Hepatocyte (in vitro differentiated cells): ENCODE data around the gene ZBTB16. TPM values are rescaled to one million over a fixed set of nuclear protein-coding genes. Genes with fewer than 3 reads are reported as not detected.
A peak's percentile ranks its signal among the peaks of the same experiment; 100 is the strongest.

ENCODE experiments used
- DNase-seq: peaks from one replicate; pipeline ENCODE4 v3.0.0-alpha.2; 2016; ENCODE audit warnings: low spot score
- H2AFZ ChIP-seq: fragments of 200-600 bp; sonication (generic); 2 replicates; pipeline ENCODE4 v1.6.0; 2016; ENCODE audit warnings: antibody characterized with exemption, mild to moderate bottlenecking
- H3K27ac ChIP-seq: fragments of 200-600 bp; sonication (generic); 2 replicates; pipeline ENCODE4 v1.5.1; 2016; ENCODE audit warnings: mild to moderate bottlenecking
- H3K27me3 ChIP-seq: fragments of 200-600 bp; sonication (generic); 2 replicates; pipeline ENCODE4 v1.6.1; 2016
- H3K36me3 ChIP-seq: fragments of 200-600 bp; sonication (generic); replicated peaks from 2 replicates; pipeline ENCODE4 v1.5.1; 2016; ENCODE audit warnings: low read depth; ENCODE audit not compliant: insufficient read depth
- H3K4me1 ChIP-seq: fragments of 200-600 bp; sonication (generic); 2 replicates; pipeline ENCODE4 v1.5.1; 2016; ENCODE audit warnings: mild to moderate bottlenecking, moderate library complexity; ENCODE audit not compliant: insufficient read depth
- H3K4me2 ChIP-seq: fragments of 200-600 bp; sonication (generic); 2 replicates; pipeline ENCODE4 v1.6.0; 2016
- H3K4me3 ChIP-seq: fragments of 200-600 bp; sonication (generic); 2 replicates; pipeline ENCODE4 v1.5.1; 2016; ENCODE audit warnings: mild to moderate bottlenecking
- H3K79me2 ChIP-seq: fragments of 200-600 bp; sonication (generic); 2 replicates; pipeline ENCODE4 v1.6.0; 2017; ENCODE audit warnings: mild to moderate bottlenecking
- H3K9me2 ChIP-seq: fragments of 200-600 bp; sonication (generic); replicated peaks from 2 replicates; pipeline ENCODE4 v1.6.0; 2017; ENCODE audit warnings: mild to moderate bottlenecking; ENCODE audit not compliant: insufficient read depth
- H3K9me3 ChIP-seq: fragments of 200-600 bp; sonication (generic); 2 replicates; pipeline ENCODE4 v1.5.1; 2016; ENCODE audit warnings: low read depth, mild to moderate bottlenecking
- H4K20me1 ChIP-seq: fragments of 200-600 bp; sonication (generic); 2 replicates; pipeline ENCODE4 v1.6.0; 2016; ENCODE audit warnings: mild to moderate bottlenecking; ENCODE audit not compliant: insufficient read depth, poor library complexity, severe bottlenecking
- CTCF ChIP-seq: fragments of 200-600 bp; sonication (generic); IDR thresholded peaks from 2 replicates; pipeline ENCODE4 v1.5.1; 2016; ENCODE audit warnings: antibody characterized with exemption, mild to moderate bottlenecking; ENCODE audit not compliant: poor library complexity
- EZH2 ChIP-seq: fragments of 200-600 bp; sonication (generic); IDR thresholded peaks from 2 replicates; pipeline ENCODE4 v1.6.1; 2016; ENCODE audit warnings: antibody characterized with exemption, mild to moderate bottlenecking, borderline replicate concordance
- EZH2phosphoT487 ChIP-seq: fragments of 200-600 bp; sonication (generic); IDR thresholded peaks from one replicate; pipeline ENCODE4 v1.6.1; 2018; ENCODE audit warnings: antibody characterized with exemption, mild to moderate bottlenecking, low read depth, moderate library complexity; ENCODE audit not compliant: unreplicated experiment, severe bottlenecking
- WGBS: methylation state at CpG from one replicate; pipeline ENCODE4 v1.1.6; 2016; ENCODE audit warnings: low lambda C conversion rate; ENCODE audit errors: missing lambda C conversion rate; 5-methylcytosine and 5-hydroxymethylcytosine counted together
- polyA plus RNA-seq: library from polyadenylated mRNA; unstranded; fragments of >200 nt; fragmentation: Nextera tagmentation; extraction: Ambion mirVana; gene quantifications from 2 replicates; pipeline ENCODE4 v1.2.1, GENCODE V29; 2016
- total RNA-seq: library from RNA; depleted of rRNA; stranded (reverse); fragments of >200 nt; gene quantifications from 2 replicates; pipeline ENCODE4 v1.2.3, GENCODE V29; 2014

ZBTB16 gene
- total and polyA plus RNA-seq, 2 experiments from 2014 or later = 30.1 to 52.3 TPM

GRCh38 chr11:114181752-114182151 lies 122.2 kb downstream of the ZBTB16 start:
- Histone ChIP-seq H3K4me1 (peaks cover 41% of the 10 kb centered on the region), H3K27me3 (no peaks in the 10 kb centered on the region), H2AFZ (no peak overlapping the region), H3K27ac (peak overlapping the region; percentile 20), H3K9me3 (no peaks in the 10 kb centered on the region), H3K79me2 (peaks cover 51% of the 10 kb centered on the region), H3K4me3 (no peak overlapping the region), H3K9me2 (no peaks in the 10 kb centered on the region), H3K36me3 (no peaks in the 10 kb centered on the region), H4K20me1 (no peaks in the 10 kb centered on the region), H3K4me2 (no peak overlapping the region)
- WGBS = 91% methylated on average over 8 of the region's 8 CpGs
- TF ChIP-seq CTCF (no peak), EZH2phosphoT487 (no peak), EZH2 (no peak)
- DNase-seq = no peak

DNA sequence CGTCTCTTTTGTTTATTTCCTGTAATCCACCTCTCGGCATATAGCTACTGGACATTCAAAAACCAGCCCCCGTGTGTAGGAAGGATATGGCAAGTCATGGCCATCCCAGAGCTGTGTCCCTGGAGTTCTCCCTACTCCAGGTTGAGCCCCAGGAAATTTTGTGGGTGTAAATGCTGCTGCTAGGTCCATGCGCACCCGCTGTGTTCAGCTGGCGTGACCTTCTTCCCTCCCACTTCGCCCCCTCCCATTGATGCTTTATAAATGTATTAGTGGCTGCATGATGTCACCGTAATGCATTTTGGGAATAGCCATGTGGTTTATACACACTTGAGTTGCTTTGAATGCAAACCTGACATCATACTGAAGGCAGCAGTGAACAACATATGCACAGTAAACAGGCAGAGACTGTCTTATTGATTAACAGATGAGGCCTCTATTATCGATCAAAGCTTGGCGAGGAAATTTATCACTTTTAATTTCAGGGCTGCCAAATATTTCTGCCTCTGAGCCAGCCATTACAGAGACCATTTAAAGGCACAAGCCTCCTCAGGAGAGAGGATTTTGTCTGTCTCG lies 123.0 kb downstream of the ZBTB16 start:
- no peak overlapping the region for H3K4me3 ChIP-seq
- H3K4me1 ChIP-seq = peaks cover 33% of the 10 kb centered on the region
- no peaks in the 10 kb centered on the region for H3K9me3 ChIP-seq
- H3K79me2 ChIP-seq = peaks cover 44% of the 10 kb centered on the region
- DNase-seq = no peak
- H3K4me2 ChIP-seq = no peak overlapping the region
- H3K36me3 ChIP-seq = no peaks in the 10 kb centered on the region
- H4K20me1 ChIP-seq = no peaks in the 10 kb centered on the region
- H3K27ac ChIP-seq = peak overlapping the region; percentile 45
- H3K27me3 ChIP-seq = no peaks in the 10 kb centered on the region
- 83% methylated on average over 11 of the region's 11 CpGs for WGBS
- no peak for TF ChIP-seq EZH2
- no peak for TF ChIP-seq CTCF
- TF ChIP-seq EZH2phosphoT487 = no peak
- no peak overlapping the region for H2AFZ ChIP-seq
- H3K9me2 ChIP-seq = no peaks in the 10 kb centered on the region

- no peaks in the 10 kb centered on the region for H4K20me1 ChIP-seq
- no peak overlapping the region for H3K4me3 ChIP-seq
- peaks cover 29% of the 10 kb centered on the region for H3K4me1 ChIP-seq
- no peaks in the 10 kb centered on the region for H3K27me3 ChIP-seq
- DNase-seq = no peak
- no peak overlapping the region for H3K4me2 ChIP-seq
- H3K9me2 ChIP-seq = no peaks in the 10 kb centered on the region
- H3K9me3 ChIP-seq = no peaks in the 10 kb centered on the region
- 68% methylated on average over 15 of the region's 15 CpGs for WGBS
- H3K27ac ChIP-seq = peak overlapping the region; percentile 45
- no peak overlapping the region for H2AFZ ChIP-seq
- H3K36me3 ChIP-seq = no peaks in the 10 kb centered on the region
- H3K79me2 ChIP-seq = peaks cover 39% of the 10 kb centered on the region
- no peak for TF ChIP-seq CTCF
- TF ChIP-seq EZH2 = no peak
Measured at GRCh38 chr11:114183044-114183511, 123.6 kb downstream of the ZBTB16 start.
